NCI-H2196 treated with DMSO at 0.1 percent for 48 hours (cell line): ENCODE measurements around the gene ZBTB32.
A peak's percentile ranks its signal among the peaks of the same experiment; 100 is the strongest.
"Not testable (repeated sequence)": the region's sequence is repeated elsewhere in the genome, so short reads cannot be mapped to it uniquely, and the experiment has no call there.

Source experiments
- DNase-seq: peaks from one replicate; lab custom pipeline; 2025; ENCODE audit not compliant: unreplicated experiment; lab: John Stamatoyannopoulos, UW

The ZBTB32 gene

DNA sequence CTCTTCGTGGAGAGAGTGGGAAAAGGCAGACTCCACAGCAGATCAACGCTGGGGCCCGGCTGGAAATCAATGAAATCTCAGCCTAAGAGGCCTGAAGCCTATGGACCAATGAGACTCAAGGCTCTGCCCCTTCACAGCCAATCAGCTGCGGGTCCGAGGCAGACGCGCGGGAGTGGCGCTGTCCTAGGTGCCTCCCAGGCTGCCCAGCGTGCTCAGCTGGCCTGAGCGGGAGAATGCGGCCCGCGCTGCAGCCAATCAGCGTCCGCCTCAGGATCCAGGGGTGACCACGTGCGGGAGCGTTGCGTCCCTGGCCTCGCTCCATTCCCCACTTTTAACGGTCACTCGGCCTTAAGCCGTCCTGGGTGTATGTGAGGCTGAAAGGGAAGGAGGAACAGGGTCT lies at the start of gene ZBTB32:
Gene ZBTB32 (plus strand): TSS at position 341 of the 400 bp plus-strand sequence. CDS start 10,069 bp downstream, outside the sequence.
- no peak for DNase-seq

DNA sequence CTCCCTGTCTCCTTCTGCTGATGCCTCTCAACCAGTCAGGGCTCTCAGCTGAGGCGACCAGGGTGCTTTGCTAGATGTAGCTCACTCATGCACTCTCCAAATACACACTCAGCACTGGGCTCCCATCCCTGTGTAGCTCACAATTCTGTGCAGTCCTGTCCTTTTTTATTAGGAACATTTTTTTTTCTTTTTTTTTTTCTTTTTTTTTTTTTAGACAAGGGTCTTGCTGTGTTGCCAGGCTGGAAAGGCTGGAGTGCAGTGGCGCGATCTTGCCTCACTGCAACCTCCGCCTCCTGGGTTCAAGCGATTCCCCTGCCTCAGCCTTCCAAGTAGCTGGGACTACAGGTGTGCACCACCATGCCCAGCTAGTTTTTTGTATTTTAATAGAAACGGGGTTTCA lies 49.5 kb upstream of the ZBTB32 start:
- not testable (repeated sequence) for DNase-seq

DNA sequence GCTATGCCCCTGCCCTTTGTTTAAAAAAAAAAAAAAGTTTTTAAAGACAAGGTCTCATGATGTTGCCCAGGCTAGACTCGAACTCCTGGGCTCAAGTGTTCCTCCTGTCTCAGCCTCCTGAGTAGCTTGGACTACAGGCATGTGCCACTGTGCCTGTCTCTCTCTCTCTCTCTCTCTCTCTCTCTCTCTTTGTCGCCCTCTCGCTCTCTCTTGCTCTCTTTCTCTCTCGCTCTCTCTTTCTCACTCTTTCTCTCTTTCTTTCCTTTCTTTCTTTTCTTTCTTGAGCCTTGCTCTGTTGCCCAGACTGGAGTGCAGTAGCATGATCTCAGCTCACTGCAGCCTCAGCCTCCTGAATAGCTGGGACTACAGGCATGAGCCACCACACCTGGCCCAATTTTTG lies 48.8 kb upstream of the ZBTB32 start:
- no peak for DNase-seq

DNA sequence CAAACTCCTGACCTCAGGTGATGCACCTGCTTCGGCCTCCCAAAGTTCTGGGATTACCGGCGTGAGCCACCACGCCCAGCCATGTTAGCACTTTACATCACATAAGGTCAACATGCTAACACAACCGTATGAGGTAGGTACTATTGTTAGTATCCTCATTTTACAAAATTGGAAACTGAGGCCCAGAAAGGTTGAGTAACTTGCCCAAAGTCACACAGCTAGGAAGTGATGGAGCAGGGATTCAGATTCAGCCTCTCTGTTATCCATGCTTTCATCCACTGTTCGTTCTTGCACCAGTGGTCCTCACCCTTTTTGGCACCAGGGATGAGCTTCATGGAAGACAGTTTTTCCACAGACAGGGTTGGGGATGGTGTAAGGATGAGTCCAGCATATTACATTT lies 47.7 kb upstream of the ZBTB32 start:
- DNase-seq: no peak

DNA sequence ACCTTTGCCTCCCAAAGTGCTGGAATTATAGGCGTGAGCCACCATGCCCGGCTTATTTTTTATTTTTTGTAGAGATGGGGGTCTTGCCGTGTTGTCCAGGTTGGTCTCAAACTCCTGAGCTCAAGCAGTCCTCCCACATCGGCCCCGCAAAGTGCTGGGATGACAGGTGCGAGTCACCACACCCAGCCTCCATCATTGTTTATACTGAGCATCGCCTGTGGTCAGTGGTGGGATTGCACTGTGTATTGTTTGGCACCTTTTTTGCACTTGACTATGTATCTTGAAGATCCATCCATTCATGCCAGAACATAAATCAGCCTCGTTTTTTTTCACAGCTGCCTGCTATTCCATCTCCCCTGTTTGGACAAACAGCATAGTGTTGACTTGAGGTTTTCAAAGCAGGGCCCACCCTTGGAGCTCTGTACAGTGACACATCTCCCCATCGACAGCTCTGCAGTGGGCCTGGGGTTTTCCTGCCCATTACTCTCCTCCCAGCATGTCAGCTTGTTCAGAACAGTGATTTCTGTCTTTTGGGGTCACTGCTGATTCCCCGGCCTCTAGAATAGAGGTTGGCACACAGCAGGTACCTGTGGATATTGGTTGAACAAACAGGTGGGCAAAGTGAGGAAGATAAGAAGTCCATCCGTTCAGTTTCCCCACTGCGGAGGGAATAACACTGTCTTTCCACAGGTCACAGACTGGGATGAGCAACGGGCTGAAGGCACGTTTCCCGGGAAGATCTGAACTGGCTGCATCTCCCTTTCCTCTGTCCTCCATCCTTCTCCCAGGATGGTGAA lies 46.3 kb upstream of the ZBTB32 start:
- no peak for DNase-seq

GRCh38 chr19:35661995-35662340 lies 42.4 kb upstream of the ZBTB32 start:
- DNase-seq: no peak

DNA sequence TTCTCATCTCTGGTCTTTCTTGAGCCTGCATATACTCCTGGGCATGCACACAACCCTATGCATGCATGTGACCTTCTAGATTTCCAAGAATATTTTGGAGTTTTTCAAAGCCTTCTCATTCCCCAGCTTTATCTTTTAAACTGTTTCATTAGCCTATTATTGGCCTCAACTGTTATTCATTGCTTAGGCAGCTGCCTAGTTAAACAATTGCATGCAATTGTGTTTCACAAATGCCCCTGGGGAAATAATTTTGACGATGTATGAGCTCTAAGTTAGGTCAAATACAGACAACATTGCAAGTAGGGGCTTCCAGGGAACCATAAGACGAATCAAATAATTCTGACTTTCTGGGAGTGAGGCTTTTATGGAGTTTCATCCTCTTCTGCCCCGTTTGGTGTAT lies 40.4 kb upstream of the ZBTB32 start:
- no peak for DNase-seq

DNA sequence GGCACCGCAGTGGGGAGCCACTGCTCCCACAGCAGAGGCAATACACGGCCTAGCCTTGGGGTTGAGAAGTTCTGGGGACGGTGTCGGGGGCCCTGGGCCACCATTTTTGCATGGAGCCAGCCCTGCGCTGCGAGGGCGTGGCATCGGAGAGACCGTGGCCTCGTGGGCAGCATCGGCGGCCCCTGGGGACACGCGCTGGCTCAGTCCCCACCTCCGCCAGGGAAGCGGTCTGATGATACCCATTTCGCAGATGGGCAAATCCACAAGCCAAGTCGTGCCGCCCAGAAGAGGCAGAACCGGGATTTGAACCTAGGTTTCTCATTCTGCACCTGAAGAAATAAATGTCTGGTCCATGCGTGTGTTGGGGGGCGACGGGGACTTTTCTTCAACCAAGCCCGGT lies 39.2 kb upstream of the ZBTB32 start:
- DNase-seq: no peak

DNA sequence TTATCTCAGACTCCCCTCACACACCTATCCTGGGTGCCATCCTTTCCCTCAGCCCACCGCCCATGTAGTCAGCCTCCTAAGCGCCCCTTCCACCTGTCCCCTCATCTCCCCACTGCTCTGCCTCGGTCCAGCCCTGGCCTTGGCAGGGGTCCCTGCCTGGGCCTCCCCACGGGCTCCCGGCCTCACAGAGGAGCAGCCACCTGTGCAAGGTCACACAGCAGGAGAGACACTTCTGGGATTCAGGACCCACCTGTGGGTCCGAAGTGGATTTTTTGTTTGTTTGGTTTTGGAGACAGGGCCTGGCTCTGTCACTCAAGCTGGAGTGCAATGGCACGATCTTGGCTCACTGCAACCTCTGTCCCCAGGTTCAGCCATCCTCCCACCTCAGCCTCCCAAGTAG lies 38.8 kb upstream of the ZBTB32 start:
- no peak for DNase-seq

DNA sequence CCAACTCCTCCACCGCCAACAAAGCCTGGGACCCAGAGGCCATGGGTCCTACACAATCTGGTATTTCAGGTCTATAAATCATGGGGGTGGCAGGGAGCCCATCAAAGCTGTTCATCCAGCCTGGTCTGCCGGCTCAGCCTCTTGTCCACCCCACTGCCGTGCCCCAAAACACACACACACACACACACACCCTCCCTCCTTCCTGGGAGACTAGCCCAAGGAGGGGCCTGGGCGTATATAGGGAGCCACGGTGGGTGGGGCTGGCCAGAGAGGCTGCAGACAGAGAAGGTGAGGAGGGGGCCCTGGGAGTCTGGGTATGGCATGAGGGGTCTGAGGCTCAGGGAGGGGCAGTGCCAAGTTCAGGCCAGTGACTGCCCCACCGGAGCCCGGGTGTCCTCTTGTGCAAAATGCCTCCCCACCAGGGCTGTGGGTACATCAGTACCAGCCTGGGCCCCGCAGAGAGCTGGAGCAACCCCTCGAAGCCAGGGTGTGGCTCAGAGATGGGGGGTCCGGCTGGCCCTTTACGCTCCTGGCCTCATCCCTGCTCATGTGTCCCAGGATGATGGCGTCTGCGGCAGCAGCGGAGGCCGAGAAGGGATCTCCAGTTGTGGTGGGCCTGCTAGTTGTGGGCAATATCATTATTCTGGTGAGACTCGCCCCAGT lies 38.0 kb upstream of the ZBTB32 start, which contains the start of gene UPK1A:
Gene UPK1A (plus strand): TSS at position 267 of the 663 bp plus-strand sequence. CDS start 296 bp downstream, at position 563.
- no peak for DNase-seq

- DNase-seq: no peak
Measured at GRCh38 chr19:35669566-35669965, 34.8 kb upstream of the ZBTB32 start.

DNA sequence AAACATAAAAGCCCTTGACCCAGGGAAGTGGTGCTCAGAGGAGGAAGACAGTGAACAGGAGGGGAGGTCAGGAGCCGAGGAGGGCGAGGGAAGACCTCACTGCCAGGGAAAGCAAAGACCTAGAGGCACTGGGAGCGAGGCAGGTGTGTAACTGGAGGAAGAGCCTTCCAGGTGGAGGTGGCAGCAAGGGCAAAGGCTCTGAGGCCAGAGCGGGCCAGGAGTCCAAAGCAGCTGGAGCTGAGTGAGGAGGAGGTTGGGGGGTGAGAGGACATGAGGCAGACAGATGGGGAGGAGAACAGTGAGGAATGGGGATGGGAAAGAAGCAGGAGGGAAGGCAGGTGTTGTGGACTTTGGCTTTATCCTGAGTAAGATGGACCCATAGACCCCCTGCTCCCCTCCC lies 34.4 kb upstream of the ZBTB32 start:
- DNase-seq: no peak

GRCh38 chr19:35670686-35671085 lies 33.7 kb upstream of the ZBTB32 start:
- no peak for DNase-seq

DNA sequence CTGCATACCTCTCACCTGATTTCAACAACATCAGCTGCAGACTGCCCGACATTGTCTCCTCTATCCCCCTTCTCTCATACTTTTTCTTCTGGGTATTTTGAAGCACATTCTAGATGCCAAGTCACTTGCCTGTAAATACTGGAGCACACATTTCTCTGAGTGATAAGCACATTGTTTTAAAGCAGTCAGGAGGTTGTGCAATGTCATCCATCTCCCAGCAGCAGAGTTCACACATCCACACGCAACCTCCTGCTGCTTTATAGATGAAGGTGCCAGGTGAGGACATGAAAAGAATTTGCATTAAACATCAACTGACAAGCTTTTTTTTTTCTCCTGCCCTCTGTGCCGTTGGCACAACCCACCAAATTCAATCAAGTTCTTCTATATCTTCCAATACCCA lies 32.5 kb upstream of the ZBTB32 start:
- no peak for DNase-seq

DNA sequence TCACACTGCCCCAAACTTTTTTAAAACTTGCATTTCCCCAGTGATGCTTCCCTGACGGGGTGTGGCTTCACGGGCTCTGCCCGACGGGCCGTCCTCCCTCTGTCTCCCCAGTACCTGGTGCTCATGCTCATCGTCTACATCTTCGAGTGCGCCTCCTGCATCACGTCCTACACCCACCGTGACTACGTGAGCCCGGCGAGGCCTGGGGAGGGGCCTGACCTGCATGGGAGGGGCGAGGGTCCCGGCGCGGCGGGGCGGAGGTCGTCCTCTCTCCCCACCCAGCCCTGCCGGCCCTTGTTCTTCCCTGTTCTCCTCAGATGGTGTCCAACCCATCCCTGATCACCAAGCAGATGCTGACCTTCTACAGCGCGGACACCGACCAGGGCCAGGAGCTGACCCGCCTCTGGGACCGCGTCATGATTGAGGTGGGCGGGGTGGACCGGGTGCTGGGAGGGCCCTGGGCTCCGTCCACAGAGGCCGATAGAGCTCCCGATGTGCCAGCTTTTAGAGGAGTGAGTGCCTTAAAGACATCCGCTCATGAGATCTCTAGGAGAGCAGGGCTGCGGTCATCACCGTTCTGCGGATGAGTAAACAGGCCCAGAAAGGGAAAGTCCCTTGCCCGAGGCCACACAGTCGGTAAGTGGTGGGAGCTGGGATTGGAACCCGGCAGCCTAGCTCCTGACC lies 31.1 kb upstream of the ZBTB32 start:
- peak; percentile 41 for DNase-seq

GRCh38 chr19:35675589-35676140 lies 28.7 kb upstream of the ZBTB32 start:
- no peak for DNase-seq

GRCh38 chr19:35689836-35690235 lies 14.5 kb upstream of the ZBTB32 start:
- DNase-seq: no peak

DNA sequence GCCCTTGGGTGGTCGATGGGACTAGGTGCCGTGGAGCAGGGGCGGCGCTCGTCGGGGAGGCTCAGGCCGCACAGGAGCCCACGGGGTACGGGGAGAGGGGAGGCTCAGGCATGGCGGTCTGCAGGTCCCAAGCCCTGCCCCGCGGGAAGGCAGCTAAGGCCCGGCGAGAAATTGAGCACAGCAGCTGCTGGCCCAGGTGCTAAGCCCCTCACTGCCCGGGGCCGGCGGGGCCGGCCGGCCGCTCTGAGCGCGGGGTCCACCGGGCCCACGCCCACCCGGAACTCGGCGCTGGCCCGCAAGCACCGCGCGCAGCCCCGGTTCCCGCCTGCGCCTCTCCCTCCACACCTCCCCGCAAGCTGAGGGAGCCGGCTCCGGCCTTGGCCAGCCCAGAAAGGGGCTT lies 13.3 kb upstream of the ZBTB32 start:
- DNase-seq: not testable (repeated sequence)

DNA sequence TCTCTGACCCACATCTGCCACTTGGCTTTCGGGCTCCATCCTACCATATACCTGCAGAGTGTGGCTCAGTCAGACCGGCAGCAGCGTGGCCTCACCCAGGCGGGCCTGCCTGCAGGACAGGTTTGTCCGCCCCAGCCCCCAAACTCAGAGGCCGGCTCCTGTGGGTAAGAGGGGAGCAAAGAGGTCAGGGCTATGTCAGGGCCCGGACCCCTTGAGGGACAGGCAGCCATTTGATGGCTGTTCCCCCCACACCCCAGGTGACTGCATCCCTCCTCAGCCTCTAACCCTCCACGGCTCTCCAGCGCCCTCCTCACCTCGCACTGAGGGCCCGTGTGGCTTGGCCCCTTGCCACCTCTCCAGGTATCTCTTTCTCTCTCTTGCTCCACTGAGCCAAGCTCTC lies 12.3 kb upstream of the ZBTB32 start:
- DNase-seq: no peak

- DNase-seq: no peak
Measured at GRCh38 chr19:35693422-35693821, 10.9 kb upstream of the ZBTB32 start.

GRCh38 chr19:35693835-35694599 lies 10.3 kb upstream of the ZBTB32 start:
- peak; percentile 73 for DNase-seq
